ENCODE data around the gene UBE2K.
"Not testable (repeated sequence)": the region's sequence is repeated elsewhere in the genome, so short reads cannot be mapped to it uniquely, and the experiment has no call there.

The UBE2K gene

GRCh38 chr4:39660045-39660444, 37.9 kb upstream of the UBE2K start:
- Histone ChIP-seq H3K4me1 (ENCODE audit: control insufficient read depth, insufficient read depth, low read length, poor library complexity, severe bottlenecking) (no peaks in the 10 kb centered on the region), H3K9me3 (ENCODE audit: control insufficient read depth, low read length) (no peaks in the 10 kb centered on the region), H3K4me3 (ENCODE audit: extremely low read depth, insufficient read depth, low read length, poor library complexity, severe bottlenecking) (no peak overlapping the region), H3K27ac (ENCODE audit: low read depth, low read length, severe bottlenecking) (no peak overlapping the region), H3K36me3 (ENCODE audit: control insufficient read depth, insufficient read depth, low read length) (no peaks in the 10 kb centered on the region)
- 89 to 98% methylated on average over 4 of the region's 6 CpGs for WGBS, 2 experiments (ENCODE audit: insufficient coverage in 2 of 2)

GRCh38 chr4:39660757-39661156, 37.2 kb upstream of the UBE2K start:
- Histone ChIP-seq H3K4me3 (ENCODE audit: extremely low read depth, insufficient read depth, low read length, poor library complexity, severe bottlenecking) (no peak overlapping the region), H3K36me3 (ENCODE audit: control insufficient read depth, insufficient read depth, low read length) (no peaks in the 10 kb centered on the region), H3K9me3 (ENCODE audit: control insufficient read depth, low read length) (no peaks in the 10 kb centered on the region), H3K4me1 (ENCODE audit: control insufficient read depth, insufficient read depth, low read length, poor library complexity, severe bottlenecking) (no peaks in the 10 kb centered on the region), H3K27ac (ENCODE audit: low read depth, low read length, severe bottlenecking) (no peak overlapping the region)
- 100% methylated on average over 4 of the region's 6 CpGs; no CpG with 5 or more reads in 1 of the 2 experiments for WGBS, 2 experiments (ENCODE audit: insufficient coverage in 2 of 2)

- Histone ChIP-seq H3K27ac (ENCODE audit: low read depth, low read length, severe bottlenecking) (no peak overlapping the region), H3K36me3 (ENCODE audit: control insufficient read depth, insufficient read depth, low read length) (no peaks in the 10 kb centered on the region), H3K4me3 (ENCODE audit: extremely low read depth, insufficient read depth, low read length, poor library complexity, severe bottlenecking) (no peak overlapping the region), H3K4me1 (ENCODE audit: control insufficient read depth, insufficient read depth, low read length, poor library complexity, severe bottlenecking) (no peaks in the 10 kb centered on the region), H3K9me3 (ENCODE audit: control insufficient read depth, low read length) (no peaks in the 10 kb centered on the region)
- 85 to 96% methylated on average over 7 of the region's 7 CpGs for WGBS, 2 experiments (ENCODE audit: insufficient coverage in 2 of 2)
Measured at GRCh38 chr4:39662683-39663082, 35.3 kb upstream of the UBE2K start.

- H3K9me3 ChIP-seq (ENCODE audit: control insufficient read depth, low read length) = no peaks in the 10 kb centered on the region
- H3K27ac ChIP-seq (ENCODE audit: low read depth, low read length, severe bottlenecking) = no peak overlapping the region
- H3K4me3 ChIP-seq (ENCODE audit: extremely low read depth, insufficient read depth, low read length, poor library complexity, severe bottlenecking) = no peak overlapping the region
- H3K36me3 ChIP-seq (ENCODE audit: control insufficient read depth, insufficient read depth, low read length) = no peaks in the 10 kb centered on the region
- 64 to 79% methylated on average over 1 to 2 of the region's 3 CpGs for WGBS, 2 experiments (ENCODE audit: insufficient coverage in 2 of 2)
- no peaks in the 10 kb centered on the region for H3K4me1 ChIP-seq (ENCODE audit: control insufficient read depth, insufficient read depth, low read length, poor library complexity, severe bottlenecking)
Measured at GRCh38 chr4:39664828-39665731, 32.9 kb upstream of the UBE2K start.

- H3K9me3 ChIP-seq (ENCODE audit: control insufficient read depth, low read length) = no peaks in the 10 kb centered on the region
- no peaks in the 10 kb centered on the region for H3K36me3 ChIP-seq (ENCODE audit: control insufficient read depth, insufficient read depth, low read length)
- WGBS, 2 experiments (ENCODE audit: insufficient coverage in 2 of 2) = no CpG with 5 or more reads among the region's 1 CpG
- no peak overlapping the region for H3K27ac ChIP-seq (ENCODE audit: low read depth, low read length, severe bottlenecking)
- no peak overlapping the region for H3K4me3 ChIP-seq (ENCODE audit: extremely low read depth, insufficient read depth, low read length, poor library complexity, severe bottlenecking)
- H3K4me1 ChIP-seq (ENCODE audit: control insufficient read depth, insufficient read depth, low read length, poor library complexity, severe bottlenecking) = no peaks in the 10 kb centered on the region
Measured at GRCh38 chr4:39667706-39668105, 30.2 kb upstream of the UBE2K start.

- Histone ChIP-seq H3K9me3 (ENCODE audit: control insufficient read depth, low read length) (no peaks in the 10 kb centered on the region), H3K27ac (ENCODE audit: low read depth, low read length, severe bottlenecking) (no peak overlapping the region), H3K4me3 (ENCODE audit: extremely low read depth, insufficient read depth, low read length, poor library complexity, severe bottlenecking) (no peak overlapping the region), H3K36me3 (ENCODE audit: control insufficient read depth, insufficient read depth, low read length) (no peaks in the 10 kb centered on the region), H3K4me1 (ENCODE audit: control insufficient read depth, insufficient read depth, low read length, poor library complexity, severe bottlenecking) (no peaks in the 10 kb centered on the region)
- WGBS, 2 experiments (ENCODE audit: insufficient coverage in 2 of 2) = 80 to 100% methylated on average over 1 of the region's 2 CpGs
Measured at GRCh38 chr4:39668887-39669286, 29.0 kb upstream of the UBE2K start.

- not testable (repeated sequence) for H3K9me3 ChIP-seq (ENCODE audit: control insufficient read depth, low read length); H3K4me1 ChIP-seq (ENCODE audit: control insufficient read depth, insufficient read depth, low read length, poor library complexity, severe bottlenecking); H3K36me3 ChIP-seq (ENCODE audit: control insufficient read depth, insufficient read depth, low read length); H3K27ac ChIP-seq (ENCODE audit: low read depth, low read length, severe bottlenecking); H3K4me3 ChIP-seq (ENCODE audit: extremely low read depth, insufficient read depth, low read length, poor library complexity, severe bottlenecking)
- WGBS, 2 experiments (ENCODE audit: insufficient coverage in 2 of 2) = no CpG with 5 or more reads among the region's 1 CpG
Measured at GRCh38 chr4:39670296-39670695, 27.6 kb upstream of the UBE2K start.

- no CpG with 5 or more reads among the region's 10 CpGs for WGBS, 2 experiments (ENCODE audit: insufficient coverage in 2 of 2)
Measured at GRCh38 chr4:39675681-39676080, 22.3 kb upstream of the UBE2K start.

GRCh38 chr4:39681003-39681402, 16.9 kb upstream of the UBE2K start:
- H3K4me1 ChIP-seq (ENCODE audit: control insufficient read depth, insufficient read depth, low read length, poor library complexity, severe bottlenecking); H3K9me3 ChIP-seq (ENCODE audit: control insufficient read depth, low read length); H3K27ac ChIP-seq (ENCODE audit: low read depth, low read length, severe bottlenecking); H3K4me3 ChIP-seq (ENCODE audit: extremely low read depth, insufficient read depth, low read length, poor library complexity, severe bottlenecking); H3K36me3 ChIP-seq (ENCODE audit: control insufficient read depth, insufficient read depth, low read length): not testable (repeated sequence)
- WGBS, 2 experiments (ENCODE audit: insufficient coverage in 2 of 2) = 100% methylated on average over 1 of the region's 2 CpGs; no CpG with 5 or more reads in 1 of the 2 experiments

More at GRCh38 chr4:39675681-39676080, 22.3 kb upstream of the UBE2K start:
- H3K27ac ChIP-seq (ENCODE audit: low read depth, low read length, severe bottlenecking); H3K36me3 ChIP-seq (ENCODE audit: control insufficient read depth, insufficient read depth, low read length); H3K9me3 ChIP-seq (ENCODE audit: control insufficient read depth, low read length); H3K4me3 ChIP-seq (ENCODE audit: extremely low read depth, insufficient read depth, low read length, poor library complexity, severe bottlenecking); H3K4me1 ChIP-seq (ENCODE audit: control insufficient read depth, insufficient read depth, low read length, poor library complexity, severe bottlenecking): not testable (repeated sequence)

- WGBS, 2 experiments (ENCODE audit: insufficient coverage in 2 of 2) = 100% methylated on average over 1 of the region's 2 CpGs; no CpG with 5 or more reads in 1 of the 2 experiments
- H3K4me3 ChIP-seq (ENCODE audit: extremely low read depth, insufficient read depth, low read length, poor library complexity, severe bottlenecking) = no peak overlapping the region
Measured at GRCh38 chr4:39682138-39682537, 15.8 kb upstream of the UBE2K start.

GRCh38 chr4:39685990-39686389, 11.9 kb upstream of the UBE2K start:
- no peaks in the 10 kb centered on the region for H3K4me1 ChIP-seq (ENCODE audit: control insufficient read depth, insufficient read depth, low read length, poor library complexity, severe bottlenecking)
- no peak overlapping the region for H3K4me3 ChIP-seq (ENCODE audit: extremely low read depth, insufficient read depth, low read length, poor library complexity, severe bottlenecking)
- H3K36me3 ChIP-seq (ENCODE audit: control insufficient read depth, insufficient read depth, low read length) = no peaks in the 10 kb centered on the region
- no peak overlapping the region for H3K27ac ChIP-seq (ENCODE audit: low read depth, low read length, severe bottlenecking)
- no CpG with 5 or more reads among the region's 1 CpG for WGBS, 2 experiments (ENCODE audit: insufficient coverage in 2 of 2)
- no peaks in the 10 kb centered on the region for H3K9me3 ChIP-seq (ENCODE audit: control insufficient read depth, low read length)

More at GRCh38 chr4:39682138-39682537, 15.8 kb upstream of the UBE2K start:
- Histone ChIP-seq H3K36me3 (ENCODE audit: control insufficient read depth, insufficient read depth, low read length) (no peaks in the 10 kb centered on the region), H3K9me3 (ENCODE audit: control insufficient read depth, low read length) (no peaks in the 10 kb centered on the region), H3K27ac (ENCODE audit: low read depth, low read length, severe bottlenecking) (no peak overlapping the region), H3K4me1 (ENCODE audit: control insufficient read depth, insufficient read depth, low read length, poor library complexity, severe bottlenecking) (no peaks in the 10 kb centered on the region)
